Lung (tissue), 12 donors: Measurements from ENCODE around the gene ATG7. TPM values are rescaled to one million over a fixed set of nuclear protein-coding genes. Genes with fewer than 3 reads are reported as not detected.

Experiments used
- ATAC-seq: fragments of 200-7000 bp; cut with Tn5 transposase; one replicate; pipeline ENCODE4 v1.9.1; 2020; ENCODE audit warnings: moderate number of reproducible peaks; ENCODE audit not compliant: insufficient read depth, low FRiP score
- DNase-seq, 3 donors: peaks; one replicate each; pipeline ENCODE4 v3.0.0-alpha.2; 2013 to 2017
- H3K27ac ChIP-seq, 2 donors: one replicate each; pipeline ENCODE4 v1.5.1; 2013; ENCODE audit warnings: mild to moderate bottlenecking in 2 of 2, moderate library complexity in 2 of 2, control low read depth in 1 of 2, inconsistent platforms in 1 of 2, low read depth in 1 of 2, low read length in 1 of 2
- H3K27me3 ChIP-seq, 3 donors: one replicate each; pipeline ENCODE4 v1.5.1; 2013; ENCODE audit warnings: low read length in 2 of 3; ENCODE audit not compliant: control insufficient read depth in 3 of 3, insufficient read depth in 3 of 3
- H3K36me3 ChIP-seq, 4 donors: one replicate each; pipeline ENCODE4 v1.5.1; 2013; ENCODE audit warnings: low read length in 4 of 4, mild to moderate bottlenecking in 1 of 4, moderate library complexity in 1 of 4; ENCODE audit not compliant: control insufficient read depth in 4 of 4, insufficient read depth in 4 of 4
- H3K4me1 ChIP-seq, 5 donors: one replicate each; pipeline ENCODE4 v1.5.1; 2013; ENCODE audit warnings: low read length in 5 of 5, mild to moderate bottlenecking in 2 of 5, moderate library complexity in 1 of 5; ENCODE audit not compliant: control insufficient read depth in 5 of 5, insufficient read depth in 5 of 5
- H3K4me3 ChIP-seq: one replicate; pipeline ENCODE4 v1.5.1; 2013; ENCODE audit warnings: mild to moderate bottlenecking, control low read depth, moderate library complexity
- H3K9ac ChIP-seq, 2 donors: one replicate each; pipeline ENCODE4 v1.5.1; 2013; ENCODE audit warnings: low read length in 2 of 2, control low read depth in 1 of 2; ENCODE audit not compliant: insufficient read depth in 1 of 2
- H3K9me3 ChIP-seq, 4 donors: one replicate each; pipeline ENCODE4 v1.5.1; 2013; ENCODE audit warnings: low read length in 3 of 4, mild to moderate bottlenecking in 1 of 4, moderate library complexity in 1 of 4; ENCODE audit not compliant: control insufficient read depth in 4 of 4, insufficient read depth in 3 of 4
- CTCF ChIP-seq: IDR thresholded peaks from 2 replicates; pipeline ENCODE4 v1.5.1; 2012; ENCODE audit warnings: mild to moderate bottlenecking; ENCODE audit errors: control extremely low read depth, extremely low read depth
- WGBS, 2 donors: extraction: QIAGEN DNeasy Blood & Tissue Kit; methylation state at CpG; one replicate each; pipeline ENCODE4 v1.1.7; 2013; 5-methylcytosine and 5-hydroxymethylcytosine counted together
- polyA plus RNA-seq, 2 donors: library from polyadenylated mRNA; stranded (reverse); fragments of 200-250 nt; gene quantifications; one replicate each; pipeline ENCODE4 v1.2.1, GENCODE V29; 2013
- total RNA-seq, 2 donors: library from RNA; depleted of rRNA in 1 of 2; stranded (reverse); fragments of >200 nt in 1 of 2; gene quantifications; one replicate each; pipeline ENCODE4 v1.2.1, GENCODE V29; 2014 to 2021
- donor health status: control.
- donor health status: control.
- donor health status: Bipolar disorder and iron deficiency.
- donor health status: healthy.
- donor health status: DM: yes; HTN: yes; CAD: no.

Gene ATG7
- total and polyA plus RNA-seq, 4 donors = 11.2 to 72.0 (median 53.3) TPM

GRCh38 chr3:11596387-11596786, 324.2 kb downstream of the ATG7 start:
- TF ChIP-seq CTCF = no peak
- DNase-seq = no peak
- ATAC-seq = no peak
- H3K9me3 ChIP-seq = no peaks in the 10 kb centered on the region
- no peak overlapping the region for H3K4me3 ChIP-seq
- H3K27me3 ChIP-seq = no peaks in the 10 kb centered on the region
- H3K36me3 ChIP-seq = peaks cover 0 to 13% (median 7%) of the 10 kb centered on the region in 4 donors
- WGBS, 2 donors = 80 to 89% methylated on average over 7 of the region's 7 CpGs
- peaks cover 21 to 53% (median 37%) of the 10 kb centered on the region in 5 donors for H3K4me1 ChIP-seq
- peak overlapping the region in 1 of 2 donors; percentile 8 for H3K9ac ChIP-seq
- H3K27ac ChIP-seq = no peak overlapping the region

GRCh38 chr3:11600501-11601282, 328.5 kb downstream of the ATG7 start:
- TF ChIP-seq CTCF = no peak
- WGBS, 2 donors = 67 to 71% methylated on average over 18 of the region's 18 CpGs
- Histone ChIP-seq H3K9ac (peak overlapping the region in 1 of 2 donors; percentile 15), H3K27me3 (no peaks in the 10 kb centered on the region), H3K36me3 (peaks cover 0 to 13% (median 9%) of the 10 kb centered on the region in 4 donors), H3K9me3 (no peaks in the 10 kb centered on the region), H3K4me3 (no peak overlapping the region), H3K27ac (peak overlapping the region; percentile 78 to 89), H3K4me1 (peaks cover 11 to 58% (median 34%) of the 10 kb centered on the region in 5 donors)
- peak; percentile 80 for ATAC-seq
- DNase-seq = peak; percentile 82 to 87 (median 85)

GRCh38 chr3:11601446-11602238, 329.4 kb downstream of the ATG7 start:
- ATAC-seq = no peak
- Histone ChIP-seq H3K4me3 (no peak overlapping the region), H3K4me1 (peaks cover 9 to 58% (median 35%) of the 10 kb centered on the region in 5 donors), H3K9me3 (no peaks in the 10 kb centered on the region), H3K27me3 (no peaks in the 10 kb centered on the region), H3K27ac (peak overlapping the region; percentile 78 to 89), H3K9ac (no peak overlapping the region), H3K36me3 (peaks cover 0 to 14% (median 9%) of the 10 kb centered on the region in 4 donors)
- TF ChIP-seq CTCF = no peak
- no peak for DNase-seq
- 57 to 71% methylated on average over 21 of the region's 21 CpGs for WGBS, 2 donors
